Measurements from ENCODE around the gene USPL1. TPM values are rescaled to one million over a fixed set of nuclear protein-coding genes. Genes with fewer than 3 reads are reported as not detected.
A peak's percentile ranks its signal among the peaks of the same experiment; 100 is the strongest.

Gene USPL1
- total RNA-seq, 2 donors from 2014 or later, result 17.9 to 19.3 TPM

- no peak for TF ChIP-seq CTCF (conservative IDR thresholded peaks at IDR 0.05)
- H3K9ac ChIP-seq (ENCODE audit: extremely low read depth, low read length, poor library complexity, severe bottlenecking), result no peak overlapping the region
- no peaks in the 10 kb centered on the region for H3K27me3 ChIP-seq (ENCODE audit: control insufficient read depth, insufficient read depth, low read length, poor library complexity, severe bottlenecking)
- no peaks in the 10 kb centered on the region for H3K9me3 ChIP-seq (ENCODE audit: control insufficient read depth, low read length)
- H3K4me1 ChIP-seq (ENCODE audit: control insufficient read depth, insufficient read depth, low read length), result no peaks in the 10 kb centered on the region
- Mint-ChIP-seq H3K9me3 (no peaks in the 10 kb centered on the region), H3K4me3 (no peak overlapping the region), H3K27ac (no peak overlapping the region), H3K4me1 (peaks cover 6% of the 10 kb centered on the region), H3K36me3 (ENCODE audit: low read depth) (no peaks in the 10 kb centered on the region), H3K27me3 (ENCODE audit: insufficient read depth) (no peaks in the 10 kb centered on the region)
- H3K4me3 ChIP-seq (ENCODE audit: low read length), result no peak overlapping the region
- DNase-seq, result no peak
- H3K27ac ChIP-seq (ENCODE audit: low read depth, low read length), result no peak overlapping the region
- no peaks in the 10 kb centered on the region for H3K36me3 ChIP-seq (ENCODE audit: control insufficient read depth, insufficient read depth, low read length)
Observed at GRCh38 chr13:30610311-30610710, 7.4 kb upstream of the USPL1 start.

GRCh38 chr13:30615481-30615865, 2.2 kb upstream of the USPL1 start:
- no peaks in the 10 kb centered on the region for H3K9me3 Mint-ChIP-seq
- H3K36me3 ChIP-seq (ENCODE audit: control insufficient read depth, insufficient read depth, low read length), result no peaks in the 10 kb centered on the region
- no peak for TF ChIP-seq CTCF (conservative IDR thresholded peaks at IDR 0.05)
- WGBS, 2 experiments (ENCODE audit: insufficient coverage in 1 of 2, insufficient read length in 1 of 2), result 90 to 98% methylated on average over 2 to 3 of the region's 4 CpGs
- no peak overlapping the region for H3K4me3 Mint-ChIP-seq
- peaks cover 3% of the 10 kb centered on the region for H3K4me1 ChIP-seq (ENCODE audit: control insufficient read depth, insufficient read depth, low read length)
- no peak for DNase-seq
- H3K9ac ChIP-seq (ENCODE audit: extremely low read depth, low read length, poor library complexity, severe bottlenecking), result no peak overlapping the region
- H3K27ac ChIP-seq (ENCODE audit: low read depth, low read length), result no peak overlapping the region
- H3K9me3 ChIP-seq (ENCODE audit: control insufficient read depth, low read length), result no peaks in the 10 kb centered on the region
- no peaks in the 10 kb centered on the region for H3K27me3 ChIP-seq (ENCODE audit: control insufficient read depth, insufficient read depth, low read length, poor library complexity, severe bottlenecking)
- no peaks in the 10 kb centered on the region for H3K27me3 Mint-ChIP-seq (ENCODE audit: insufficient read depth)
- peaks cover 16% of the 10 kb centered on the region for H3K4me1 Mint-ChIP-seq
- H3K36me3 Mint-ChIP-seq (ENCODE audit: low read depth), result no peaks in the 10 kb centered on the region
- H3K27ac Mint-ChIP-seq, result no peak overlapping the region
- peak overlapping the region; percentile 88 for H3K4me3 ChIP-seq (ENCODE audit: low read length)

GRCh38 chr13:30615866-30616541, 1.7 kb upstream of the USPL1 start:
- Mint-ChIP-seq H3K27me3 (ENCODE audit: insufficient read depth) (no peaks in the 10 kb centered on the region), H3K4me3 (no peak overlapping the region), H3K36me3 (ENCODE audit: low read depth) (no peaks in the 10 kb centered on the region), H3K4me1 (peaks cover 15% of the 10 kb centered on the region), H3K27ac (no peak overlapping the region), H3K9me3 (no peaks in the 10 kb centered on the region)
- H3K4me1 ChIP-seq (ENCODE audit: control insufficient read depth, insufficient read depth, low read length), result peaks cover 3% of the 10 kb centered on the region
- no peak for TF ChIP-seq CTCF (conservative IDR thresholded peaks at IDR 0.05)
- no peaks in the 10 kb centered on the region for H3K9me3 ChIP-seq (ENCODE audit: control insufficient read depth, low read length)
- H3K27me3 ChIP-seq (ENCODE audit: control insufficient read depth, insufficient read depth, low read length, poor library complexity, severe bottlenecking), result no peaks in the 10 kb centered on the region
- DNase-seq, result no peak
- H3K27ac ChIP-seq (ENCODE audit: low read depth, low read length), result peak overlapping the region; percentile 39
- 23 to 47% methylated on average over 4 to 6 of the region's 7 CpGs for WGBS, 2 experiments (ENCODE audit: insufficient coverage in 1 of 2, insufficient read length in 1 of 2)
- no peaks in the 10 kb centered on the region for H3K36me3 ChIP-seq (ENCODE audit: control insufficient read depth, insufficient read depth, low read length)
- H3K4me3 ChIP-seq (ENCODE audit: low read length), result peak overlapping the region; percentile 88
- peak overlapping the region; percentile 92 for H3K9ac ChIP-seq (ENCODE audit: extremely low read depth, low read length, poor library complexity, severe bottlenecking)

Data from endodermal cell (in vitro differentiated cells).